ENCODE results near the gene TRIP10.

TRIP10 gene

GRCh38 chr19:6730153-6730804 is 9.2 kb upstream of the TRIP10 start:
- TF ChIP-seq CTCF (IDR thresholded peaks at IDR 0.05; ENCODE audit: extremely low read depth, missing control alignments), result no peak
- no peak for DNase-seq (ENCODE audit: low spot score)

DNA sequence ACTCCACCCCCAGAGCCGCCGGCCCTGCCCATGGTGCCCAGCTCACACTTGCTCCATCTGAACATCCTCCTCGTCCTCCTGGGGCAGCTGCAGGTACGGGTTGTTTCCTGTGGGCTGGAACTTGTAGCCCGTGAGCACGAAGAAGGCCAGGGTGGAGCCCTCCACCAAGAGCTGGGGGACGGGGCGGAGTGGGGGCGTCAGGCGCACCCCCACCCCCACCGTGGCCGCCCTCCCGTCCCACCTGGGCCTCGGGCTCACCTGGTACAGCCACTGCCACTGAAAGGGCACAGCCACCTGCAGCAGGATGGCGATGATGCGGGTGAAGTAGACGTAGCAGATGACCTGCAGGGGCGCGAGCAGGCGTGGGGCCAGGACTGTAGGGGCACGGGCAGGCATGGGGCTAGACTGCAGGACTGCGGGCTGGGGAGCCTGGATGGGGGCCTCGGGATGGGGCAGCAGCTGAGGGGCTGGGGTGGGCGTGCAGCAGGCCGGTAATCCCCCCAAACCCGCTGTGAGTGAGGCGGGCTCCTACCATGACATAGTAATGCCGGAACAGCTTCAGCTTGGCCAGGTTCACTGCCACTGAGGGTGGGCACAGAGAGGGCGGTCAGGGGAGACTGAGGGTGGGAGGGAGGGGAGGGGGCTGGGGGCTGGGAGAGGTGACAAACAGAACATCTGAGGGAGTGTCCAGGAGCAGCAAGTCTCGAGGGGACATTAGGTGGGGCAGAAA is 8.4 kb upstream of the TRIP10 start:
- no peak for TF ChIP-seq CTCF (IDR thresholded peaks at IDR 0.05; ENCODE audit: extremely low read depth, missing control alignments)
- no peak for DNase-seq (ENCODE audit: low spot score)

DNA sequence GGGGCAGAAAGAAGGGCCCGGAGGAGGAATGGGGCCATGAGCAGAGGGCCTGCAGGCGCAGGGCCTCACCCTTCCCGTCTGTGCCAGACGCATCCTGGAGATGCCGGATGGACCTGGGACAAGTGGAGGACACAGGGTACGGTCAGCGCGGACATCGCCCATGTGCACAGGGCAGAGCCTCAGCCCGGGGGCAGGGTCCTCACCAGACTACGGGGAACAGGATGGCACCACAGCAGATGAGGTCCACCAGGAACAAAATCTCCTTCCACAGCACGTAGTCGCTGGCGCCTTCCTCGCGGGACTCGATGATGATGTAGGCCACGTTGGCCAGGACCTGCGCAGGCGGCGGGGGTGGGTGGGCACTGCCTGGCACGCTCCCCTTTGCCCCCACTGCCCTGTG is 7.7 kb upstream of the TRIP10 start:
- TF ChIP-seq CTCF (IDR thresholded peaks at IDR 0.05; ENCODE audit: extremely low read depth, missing control alignments), result no peak
- no peak for DNase-seq (ENCODE audit: low spot score)

GRCh38 chr19:6732803-6733337 is 6.6 kb upstream of the TRIP10 start:
- TF ChIP-seq CTCF (IDR thresholded peaks at IDR 0.05; ENCODE audit: extremely low read depth, missing control alignments), result no peak
- DNase-seq (ENCODE audit: low spot score), result no peak

DNA sequence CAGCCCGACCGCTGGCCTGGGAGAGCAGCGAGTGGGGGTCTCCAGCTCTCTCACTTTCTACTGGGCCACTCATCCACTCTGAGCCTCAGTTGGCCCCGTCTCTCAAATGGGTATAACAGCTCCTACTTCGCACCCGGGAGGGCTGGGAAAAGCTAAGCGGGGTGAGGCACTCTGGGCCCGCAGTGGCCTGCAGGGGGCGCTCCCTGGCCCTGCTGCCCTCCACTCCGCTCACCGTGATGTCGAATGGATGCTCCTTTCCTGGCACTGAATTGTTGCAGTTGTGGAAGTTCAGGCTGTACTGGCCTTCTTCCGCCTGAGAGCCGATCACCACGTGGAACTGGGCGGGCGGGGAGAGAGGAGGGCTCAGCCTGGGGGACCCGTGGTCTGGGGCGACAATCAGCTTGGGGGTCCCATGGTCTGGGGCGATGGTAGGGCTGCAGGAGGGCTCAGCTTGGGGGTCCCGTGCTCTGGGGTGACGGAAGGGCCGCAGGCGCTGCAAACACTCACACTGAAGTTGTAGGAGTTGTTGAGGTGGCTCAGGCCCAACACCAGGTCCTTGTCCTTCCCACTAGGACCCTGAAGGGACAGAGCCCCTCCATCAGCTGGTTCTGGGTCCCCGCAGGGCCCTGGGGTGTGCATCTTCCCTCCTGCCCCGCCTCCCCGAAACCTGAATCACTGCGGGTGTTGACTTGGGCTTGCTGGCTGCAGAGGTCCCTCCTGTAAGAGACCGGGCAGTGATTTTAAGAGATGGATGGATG is 6.0 kb upstream of the TRIP10 start:
- TF ChIP-seq CTCF (IDR thresholded peaks at IDR 0.05; ENCODE audit: extremely low read depth, missing control alignments), result no peak
- DNase-seq (ENCODE audit: low spot score), result no peak

GRCh38 chr19:6734096-6734696 is 5.3 kb upstream of the TRIP10 start:
- no peak for DNase-seq (ENCODE audit: low spot score)

More at GRCh38 chr19:6734096-6734696, 5.3 kb upstream of the TRIP10 start:
- TF ChIP-seq CTCF (IDR thresholded peaks at IDR 0.05; ENCODE audit: extremely low read depth, missing control alignments), result no peak

Data from GM20000 (cell line).